H7 (cell line): ENCODE data around the gene ADAMTSL5. TPM values are rescaled to one million over a fixed set of nuclear protein-coding genes. Genes with fewer than 3 reads are reported as not detected.

Source experiments
- total RNA-seq: library from RNA; depleted of rRNA; stranded (reverse); fragments of >200 nt; shearing (Covaris generic); gene quantifications from 2 replicates; pipeline ENCODE4 v1.2.3, GENCODE V29; 2014; rRNA removed

Gene ADAMTSL5
- total RNA-seq, 1 experiment from 2014 or later, result 0.21 TPM

Other genes with a start within 250 kb of the ADAMTSL5 start
- gene CIRBP, start 243.7 kb downstream of the ADAMTSL5 start, total RNA-seq, result 219 and 221 TPM in 2 replicates
- gene FAM174C, start 237.5 kb downstream of the ADAMTSL5 start, total RNA-seq, result 78.0 and 83.1 TPM in 2 replicates
- gene EFNA2, start 227.1 kb downstream of the ADAMTSL5 start, total RNA-seq, result 12.4 and 20.2 TPM in 2 replicates
- gene NDUFS7, start 129.1 kb downstream of the ADAMTSL5 start, total RNA-seq, result 125 and 140 TPM in 2 replicates
- gene GAMT, start 111.5 kb downstream of the ADAMTSL5 start, total RNA-seq, result 12.3 and 31.6 TPM in 2 replicates
- gene DAZAP1, start 105.4 kb downstream of the ADAMTSL5 start, total RNA-seq, result 196 and 198 TPM in 2 replicates
- gene RPS15, start 74.6 kb downstream of the ADAMTSL5 start, total RNA-seq, result 1,494 and 1,693 TPM in 2 replicates
- gene APC2, start 62.9 kb downstream of the ADAMTSL5 start, total RNA-seq, result 0.11 and 0.31 TPM in 2 replicates
- gene C19orf25, start 33.8 kb downstream of the ADAMTSL5 start, total RNA-seq, result 57.2 and 75.3 TPM in 2 replicates
- gene PCSK4, start 22.7 kb downstream of the ADAMTSL5 start, total RNA-seq, result 5.5 and 9.6 TPM in 2 replicates
- gene REEP6, start 21.8 kb downstream of the ADAMTSL5 start, total RNA-seq, result 3.1 and 4.5 TPM in 2 replicates
- gene PLK5, start 11.1 kb upstream of the ADAMTSL5 start, total RNA-seq, result 0.14 and 0.18 TPM in 2 replicates
- gene MEX3D, start 55.3 kb upstream of the ADAMTSL5 start, total RNA-seq, result 107 and 117 TPM in 2 replicates
- gene MBD3, start 79.8 kb upstream of the ADAMTSL5 start, total RNA-seq, result 105 and 114 TPM in 2 replicates
- gene UQCR11, start 92.4 kb upstream of the ADAMTSL5 start, total RNA-seq, result 103 and 111 TPM in 2 replicates
- gene TCF3, start 139.6 kb upstream of the ADAMTSL5 start, total RNA-seq, result 277 and 293 TPM in 2 replicates
- gene ONECUT3, start 240.5 kb upstream of the ADAMTSL5 start, total RNA-seq, result not detected in 2 replicates